Kidney epithelial cell (primary cell): ENCODE results near the gene RPL13A. TPM values are rescaled to one million over a fixed set of nuclear protein-coding genes. Genes with fewer than 3 reads are reported as not detected.

Source experiments
- DNase-seq: peaks from one replicate; pipeline ENCODE4 v3.0.0-alpha.2; 2010; ENCODE audit warnings: low read depth
- H3K27me3 ChIP-seq: 2 replicates; pipeline ENCODE4 v1.6.0; 2011; ENCODE audit warnings: low read length; ENCODE audit not compliant: control insufficient read depth, insufficient read depth
- H3K36me3 ChIP-seq: 2 replicates; pipeline ENCODE4 v1.5.1; 2011; ENCODE audit warnings: low read length; ENCODE audit not compliant: control insufficient read depth, insufficient read depth
- H3K4me3 ChIP-seq: 2 replicates; pipeline ENCODE4 v1.5.1; 2011; ENCODE audit warnings: low read depth, mild to moderate bottlenecking, control low read depth, low read length
- CTCF ChIP-seq: IDR thresholded peaks from 2 replicates; pipeline ENCODE4 v1.5.1; 2011; ENCODE audit warnings: mild to moderate bottlenecking, moderate library complexity, low read length, control low read depth, inconsistent platforms; ENCODE audit not compliant: insufficient read depth, poor library complexity, severe bottlenecking
- total RNA-seq: library from RNA; depleted of rRNA; stranded (reverse); fragments of >200 nt; gene quantifications from 2 replicates; pipeline ENCODE4 v1.2.3, GENCODE V29; 2015

RPL13A gene
- total RNA-seq, 1 donor from 2014 or later, result 2,967 TPM

GRCh38 chr19:49530708-49531107 is 43.3 kb downstream of the RPL13A start:
- Histone ChIP-seq H3K27me3 (no peaks in the 10 kb centered on the region), H3K4me3 (no peak overlapping the region), H3K36me3 (no peaks in the 10 kb centered on the region)
- DNase-seq, result no peak
- TF ChIP-seq CTCF, result no peak

GRCh38 chr19:49533551-49534488 is 46.4 kb downstream of the RPL13A start:
- Histone ChIP-seq H3K27me3 (no peaks in the 10 kb centered on the region), H3K4me3 (peak overlapping the region; percentile 49), H3K36me3 (no peaks in the 10 kb centered on the region)
- no peak for DNase-seq
- TF ChIP-seq CTCF, result peak; percentile 44

DNA sequence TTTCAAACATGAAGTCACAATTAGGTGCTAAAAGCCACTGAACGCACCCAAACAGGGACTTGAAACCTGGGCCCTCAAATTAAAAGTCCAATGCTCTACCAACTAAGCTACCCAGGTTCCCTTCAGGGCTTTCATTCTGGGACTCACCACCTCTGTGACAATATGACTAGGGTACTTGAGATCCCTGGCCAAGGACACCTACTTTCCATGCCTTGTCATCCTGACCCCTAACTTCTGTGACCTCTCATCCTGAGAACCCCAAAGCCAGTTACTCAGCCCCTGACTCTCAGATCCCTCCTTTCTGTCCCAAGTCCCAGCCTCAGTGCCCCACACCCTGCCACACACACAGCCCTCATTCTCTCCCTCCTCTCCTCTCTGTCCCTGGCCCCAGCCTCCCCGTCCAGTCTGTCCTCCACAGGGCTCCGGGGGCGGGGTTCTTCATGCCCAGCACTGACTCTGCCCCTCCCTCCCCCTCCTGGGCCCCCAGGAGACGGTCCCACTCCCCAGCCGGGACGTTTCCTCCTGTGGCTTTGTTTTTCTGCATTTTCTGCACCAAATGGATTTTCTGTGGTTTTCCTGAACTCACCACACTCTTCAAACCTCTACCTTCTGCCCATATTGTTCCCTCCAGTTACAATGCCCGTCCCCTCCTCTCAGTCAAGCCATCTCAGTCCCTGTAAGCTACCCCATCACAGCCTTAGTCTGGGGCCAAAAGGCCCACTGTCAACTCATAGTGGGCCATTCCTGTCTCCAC is 47.4 kb downstream of the RPL13A start:
- no peak overlapping the region for H3K4me3 ChIP-seq
- H3K36me3 ChIP-seq, result no peaks in the 10 kb centered on the region
- no peak for DNase-seq
- H3K27me3 ChIP-seq, result no peaks in the 10 kb centered on the region
- no peak for TF ChIP-seq CTCF

DNA sequence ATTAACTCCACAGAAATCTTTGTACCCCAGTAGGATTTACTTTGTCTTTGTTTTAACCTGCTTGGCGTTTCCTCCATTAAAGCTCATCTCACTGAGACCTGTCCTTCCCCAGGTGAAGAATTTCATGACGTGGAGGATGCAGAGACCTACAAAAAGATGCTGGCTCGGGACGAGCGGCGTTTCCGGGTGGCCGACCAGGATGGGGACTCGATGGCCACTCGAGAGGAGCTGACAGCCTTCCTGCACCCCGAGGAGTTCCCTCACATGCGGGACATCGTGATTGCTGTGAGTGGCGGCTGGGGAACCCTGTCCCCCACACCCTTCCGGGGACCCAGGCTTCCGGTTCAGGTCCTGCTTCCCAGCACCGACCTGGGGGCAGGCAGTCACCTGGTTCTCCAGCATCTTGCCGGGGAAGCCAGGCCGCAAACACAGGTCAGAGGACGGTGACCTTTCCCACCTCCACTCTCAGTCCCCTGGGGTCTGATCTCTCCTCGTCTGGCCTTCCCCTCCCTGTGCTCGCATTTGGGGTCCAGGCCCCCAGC is 49.6 kb downstream of the RPL13A start:
- no peak for TF ChIP-seq CTCF
- no peaks in the 10 kb centered on the region for H3K36me3 ChIP-seq
- no peaks in the 10 kb centered on the region for H3K27me3 ChIP-seq
- H3K4me3 ChIP-seq, result no peak overlapping the region
- DNase-seq, result no peak

GRCh38 chr19:49538643-49539042 is 51.2 kb downstream of the RPL13A start:
- Histone ChIP-seq H3K36me3 (no peaks in the 10 kb centered on the region), H3K4me3 (no peak overlapping the region), H3K27me3 (no peaks in the 10 kb centered on the region)
- no peak for TF ChIP-seq CTCF
- DNase-seq, result no peak
